Nucleus accumbens (tissue), 56 donors: ENCODE measurements around the gene SDCCAG8.
A peak's percentile ranks its signal among the peaks of the same experiment; 100 is the strongest.

ENCODE experiments used
- DNase-seq, 56 donors: peaks; one replicate each; lab custom pipeline; 2025; lab: John Stamatoyannopoulos, UW

Gene SDCCAG8

GRCh38 chr1:243443557-243443956, 187.7 kb downstream of the SDCCAG8 start:
- no peak for DNase-seq

- no peak for DNase-seq
Observed at GRCh38 chr1:243447347-243447746, 191.5 kb downstream of the SDCCAG8 start.

- DNase-seq: no peak
Observed at GRCh38 chr1:243447844-243448243, 192.0 kb downstream of the SDCCAG8 start.

DNA sequence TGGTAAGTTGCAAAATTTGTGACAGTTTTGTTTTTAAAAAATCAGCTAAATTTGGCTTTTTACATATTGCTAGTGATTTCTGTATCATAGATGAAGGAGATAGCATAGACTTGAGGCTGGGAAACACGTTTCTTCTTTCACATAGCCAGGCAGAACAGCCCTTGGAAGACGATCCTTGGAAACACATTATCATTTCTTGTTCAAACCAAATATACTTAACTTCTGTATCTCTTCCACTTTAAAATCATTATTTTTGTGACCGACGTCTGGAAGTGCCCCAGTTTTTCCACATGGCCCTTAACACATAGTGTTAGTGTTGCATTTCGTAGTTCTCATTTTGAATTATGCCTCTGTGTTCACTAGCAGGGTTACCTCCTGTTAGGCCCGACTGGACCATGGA, 193.5 kb downstream of the SDCCAG8 start:
- no peak for DNase-seq

GRCh38 chr1:243452092-243452491, 196.3 kb downstream of the SDCCAG8 start:
- no peak for DNase-seq

GRCh38 chr1:243454328-243454997, 198.6 kb downstream of the SDCCAG8 start:
- DNase-seq: no peak

DNA sequence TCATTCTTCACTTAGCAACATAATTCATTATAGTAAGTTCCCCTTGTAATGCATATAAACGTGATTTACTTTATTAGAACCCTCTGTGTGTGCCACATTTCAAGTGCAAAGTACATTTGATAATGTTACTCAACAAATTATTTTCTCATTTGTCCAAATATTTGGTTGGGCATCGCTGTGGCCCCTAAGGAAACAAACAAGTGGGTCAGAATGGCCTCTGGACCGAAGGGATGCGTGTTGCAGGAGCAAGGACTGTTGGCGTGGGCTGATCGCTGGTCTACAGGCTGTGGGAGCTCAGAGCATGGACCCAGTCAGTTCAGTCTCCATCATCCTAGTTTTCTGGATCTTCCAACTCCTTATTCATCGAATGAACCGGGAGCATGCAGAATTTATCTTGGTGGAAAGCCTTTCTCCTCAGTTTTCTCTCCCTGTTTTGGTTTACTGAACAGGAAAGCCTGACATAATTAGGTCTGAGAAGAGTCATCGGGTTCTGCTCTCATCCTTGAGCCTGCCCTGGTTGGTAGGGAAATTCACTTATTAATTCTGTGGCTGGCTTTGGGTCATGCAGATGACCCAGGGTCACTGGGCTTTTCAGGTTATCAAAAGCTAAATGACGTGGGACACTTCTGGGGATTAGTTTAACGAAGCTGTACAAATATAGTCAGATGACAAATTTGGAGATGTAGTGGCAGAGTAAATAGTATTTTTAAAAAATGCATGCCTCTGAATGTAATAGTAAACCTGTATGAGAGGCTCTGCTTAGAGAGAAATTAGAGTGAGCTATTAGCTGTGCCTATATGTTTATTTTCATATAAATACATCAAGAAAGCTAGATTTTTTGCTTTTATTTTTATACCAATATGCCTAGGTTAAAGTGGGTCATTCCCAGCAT, 200.2 kb downstream of the SDCCAG8 start:
- no peak for DNase-seq

- no peak for DNase-seq
Observed at GRCh38 chr1:243457363-243457982, 201.6 kb downstream of the SDCCAG8 start.

- no peak for DNase-seq
Observed at GRCh38 chr1:243459059-243459458, 203.2 kb downstream of the SDCCAG8 start.

DNA sequence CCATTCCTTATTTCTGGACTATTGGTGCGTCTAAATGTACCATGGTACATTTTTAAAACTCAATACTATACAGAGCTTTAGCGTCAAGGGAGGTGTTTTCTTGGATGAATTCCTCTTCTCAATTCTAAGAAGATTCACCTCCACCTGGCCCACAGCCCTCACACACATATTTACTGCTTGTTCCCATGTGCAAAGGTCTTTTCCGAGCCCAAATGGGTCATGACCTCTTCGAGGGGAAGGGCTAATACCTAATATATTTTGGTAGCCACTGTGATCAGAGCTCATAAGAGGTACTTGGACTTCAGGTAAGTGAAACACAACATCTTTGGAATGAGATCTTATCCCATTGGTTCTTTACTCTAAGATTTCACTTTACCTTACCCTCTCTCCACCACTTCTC, 205.9 kb downstream of the SDCCAG8 start:
- DNase-seq: no peak

DNA sequence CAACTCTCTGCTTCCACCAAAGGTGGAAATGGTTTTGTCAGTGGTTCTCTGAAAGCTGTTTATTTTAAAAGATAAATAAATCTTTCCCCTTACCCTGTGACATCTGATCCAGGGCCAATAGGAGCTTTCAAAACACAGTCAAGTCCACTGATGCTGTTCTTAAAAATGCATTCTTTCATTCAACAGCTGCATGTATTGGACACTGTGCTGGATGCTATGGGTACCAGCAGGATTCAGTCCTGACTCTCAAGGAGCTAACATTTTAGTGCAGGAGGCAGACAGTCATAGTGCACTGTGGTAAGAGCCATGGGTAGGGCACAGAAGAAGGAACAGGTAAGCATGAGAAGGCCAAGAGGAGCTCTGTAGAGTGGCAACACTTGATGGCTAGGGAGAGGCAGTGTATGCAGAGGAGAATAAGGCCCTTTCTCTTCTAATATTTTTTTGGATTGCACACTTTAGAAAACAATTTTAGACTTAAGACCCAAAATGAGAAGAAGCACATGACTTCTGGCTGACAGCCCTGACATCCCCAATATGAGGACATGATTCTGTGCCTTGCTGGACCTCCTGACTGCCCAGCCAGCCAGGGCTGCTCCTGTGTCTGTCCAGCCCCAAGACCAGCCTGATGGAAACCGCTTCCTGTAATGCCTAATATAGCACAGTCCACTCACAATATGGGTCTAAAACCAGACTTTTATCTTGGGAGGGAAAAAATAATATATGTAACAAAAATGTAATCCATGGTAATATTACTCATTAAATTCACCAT, 207.3 kb downstream of the SDCCAG8 start:
- no peak for DNase-seq

GRCh38 chr1:243465081-243465480, 209.2 kb downstream of the SDCCAG8 start:
- no peak for DNase-seq

- no peak for DNase-seq
Observed at GRCh38 chr1:243465738-243466137, 209.9 kb downstream of the SDCCAG8 start.

GRCh38 chr1:243469497-243469896, 213.7 kb downstream of the SDCCAG8 start:
- no peak for DNase-seq

GRCh38 chr1:243470502-243470901, 214.7 kb downstream of the SDCCAG8 start:
- DNase-seq: peak in 3 of 56 donors; percentile 19 to 53 (median 32)

GRCh38 chr1:243471026-243471685, 215.3 kb downstream of the SDCCAG8 start:
- peak in 2 of 56 donors; percentile 15 to 26 for DNase-seq

GRCh38 chr1:243471754-243472745, 216.2 kb downstream of the SDCCAG8 start:
- DNase-seq: no peak

GRCh38 chr1:243473227-243474135, 217.6 kb downstream of the SDCCAG8 start:
- DNase-seq: no peak
